AG10803 (cell line): ENCODE measurements around the gene ASMTL.
"Not testable (repeated sequence)": the region's sequence is repeated elsewhere in the genome, so short reads cannot be mapped to it uniquely, and the experiment has no call there.

Experiments
- DNase-seq: peaks from one replicate; pipeline ENCODE4 v3.0.0; 2010; ENCODE audit warnings: low read depth
- H3K4me3 ChIP-seq: 2 replicates; pipeline ENCODE4 v1.5.1; 2011; ENCODE audit warnings: mild to moderate bottlenecking, low read length, control low read depth
- CTCF ChIP-seq: conservative IDR thresholded peaks from 2 replicates; pipeline ENCODE4 v1.5.1; 2011; ENCODE audit warnings: mild to moderate bottlenecking, low read length, control low read depth, inconsistent platforms

Gene ASMTL

GRCh38 chrX:1492421-1493012 lies 39.8 kb upstream of the ASMTL start:
- DNase-seq = no peak
- no peak for TF ChIP-seq CTCF
- no peak overlapping the region for H3K4me3 ChIP-seq

- H3K4me3 ChIP-seq = no peak overlapping the region
- TF ChIP-seq CTCF = no peak
- DNase-seq = no peak
Measured at GRCh38 chrX:1491851-1492349, 39.2 kb upstream of the ASMTL start.

GRCh38 chrX:1491248-1491647 lies 38.5 kb upstream of the ASMTL start:
- not testable (repeated sequence) for H3K4me3 ChIP-seq

GRCh38 chrX:1490723-1491122 lies 38.0 kb upstream of the ASMTL start:
- DNase-seq, H3K4me3 ChIP-seq: not testable (repeated sequence)

More at GRCh38 chrX:1491248-1491647, 38.5 kb upstream of the ASMTL start:
- DNase-seq = not testable (repeated sequence)

GRCh38 chrX:1489354-1489753 lies 36.6 kb upstream of the ASMTL start:
- not testable (repeated sequence) for H3K4me3 ChIP-seq, DNase-seq

- no peak overlapping the region for H3K4me3 ChIP-seq
- DNase-seq = no peak
- no peak for TF ChIP-seq CTCF
Measured at GRCh38 chrX:1488745-1489144, 36.0 kb upstream of the ASMTL start.

- no peak overlapping the region for H3K4me3 ChIP-seq
- no peak for TF ChIP-seq CTCF
- DNase-seq = no peak
Measured at GRCh38 chrX:1488141-1488540, 35.4 kb upstream of the ASMTL start.

GRCh38 chrX:1487401-1487800 lies 34.7 kb upstream of the ASMTL start:
- no peak for DNase-seq
- no peak for TF ChIP-seq CTCF
- no peak overlapping the region for H3K4me3 ChIP-seq

- no peak overlapping the region for H3K4me3 ChIP-seq
- no peak for TF ChIP-seq CTCF
- no peak for DNase-seq
Measured at GRCh38 chrX:1486749-1487361, 34.1 kb upstream of the ASMTL start.
